Measurements from ENCODE around the gene CKAP4. TPM values are rescaled to one million over a fixed set of nuclear protein-coding genes. Genes with fewer than 3 reads are reported as not detected.

CKAP4 gene
- total and polyA plus RNA-seq, 2 of the 13 experiments (the other 11 are each of a cell fraction or from before 2014, with no cell fraction given) = 39.2 to 70.2 TPM

DNA sequence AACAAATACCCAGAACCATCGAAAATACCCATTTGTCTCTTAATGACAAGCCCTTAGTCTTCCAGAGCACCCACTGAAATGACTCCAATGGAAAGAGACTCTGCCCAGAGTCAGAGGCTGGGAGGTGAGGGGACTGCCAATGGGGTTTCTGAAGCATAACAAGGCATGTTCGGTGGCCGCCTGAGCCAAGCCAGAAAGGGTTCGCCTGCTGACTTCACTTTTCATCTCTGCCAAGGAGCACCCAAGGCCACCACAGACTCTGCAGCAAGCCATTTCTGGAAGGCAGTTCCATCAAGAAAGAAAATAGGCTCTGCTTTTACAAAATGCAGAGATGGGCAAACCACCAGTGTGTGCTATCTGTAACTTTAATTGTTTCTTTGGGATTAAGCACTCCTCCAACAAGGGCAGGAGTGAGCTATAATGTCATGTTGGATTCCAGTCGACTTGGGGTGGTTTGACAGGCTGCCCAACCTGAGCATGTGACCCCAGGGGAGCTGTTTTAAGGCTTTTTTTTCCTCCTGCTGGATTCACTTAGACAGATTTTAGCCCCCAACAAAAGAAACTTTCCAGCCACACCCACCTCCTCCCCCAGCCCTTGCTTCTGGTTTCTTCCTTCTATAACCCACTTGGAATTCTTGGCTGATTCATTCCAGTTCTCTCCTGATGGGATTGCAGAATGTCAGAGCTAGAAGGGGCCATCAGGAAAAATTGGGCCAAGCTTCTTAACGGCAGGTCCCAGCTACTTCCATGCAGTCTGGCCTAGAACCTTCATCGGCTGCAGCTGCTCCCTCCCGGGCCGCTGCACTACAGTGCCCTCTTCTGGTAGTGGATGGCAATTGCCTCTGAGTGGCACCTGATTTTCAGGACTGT, 24.1 kb downstream of the CKAP4 start:
- CTCF ChIA-PET (ENCODE audit: low intra/inter-chr PET ratio, low total read pairs) = interaction anchor here (1.3 to 2.9 kb wide), 4 partner anchors 59 to 803 kb away, joined by 6 to 17 read pairs (median 8); no protein-coding TSS in a partner anchor
- Histone ChIP-seq H2AFZ (ENCODE audit: low read length) (no peak overlapping the region), H3K27ac (ENCODE audit: extremely low read length, insufficient read depth, low read length) (no peak overlapping the region), H3K4me3 (replicated peaks in 1 of 3; ENCODE audit: insufficient read depth in 1 of 3, low read depth in 2 of 3, low read length in 3 of 3) (no peak overlapping the region), H3K9ac (ENCODE audit: insufficient read depth, low read depth, low read length) (no peak overlapping the region), H3K36me3 (replicated peaks in 1 of 2; ENCODE audit: control insufficient read depth in 1 of 2, insufficient read depth in 2 of 2, low read length in 2 of 2) (no peaks in the 10 kb centered on the region), H3K4me2 (ENCODE audit: low read depth, low read length) (peak overlapping the region; percentile 37; the same call in 1 of the 2 replicates), H3K9me3 (ENCODE audit: low read length) (no peaks in the 10 kb centered on the region), H4K20me1 (ENCODE audit: insufficient read depth, low read length) (no peaks in the 10 kb centered on the region), H3K79me2 (ENCODE audit: insufficient read depth, low read length) (no peaks in the 10 kb centered on the region), H3K27me3 (ENCODE audit: control insufficient read depth in 1 of 2, insufficient read depth in 2 of 2, low read length in 2 of 2) (peaks cover 0 to 4% of the 10 kb centered on the region in 2 experiments; a peak in 1 of 5 replicates), H3K4me1 (ENCODE audit: insufficient read depth, low read length) (peaks cover 11% of the 10 kb centered on the region)
- intact Hi-C loops (cut with micrococcal nuclease; ENCODE audit: unreplicated experiment) (loop anchor here (1.0 kb wide), 1 partner anchor 803 kb away; no protein-coding TSS in a partner anchor), in situ Hi-C loops (cut with HindIII; ENCODE audit: extremely low pct_ligation_motif_present, low pct_unique_long_range_greater_than_20kb) (loop anchor here (10.0 kb wide), 1 partner anchor 799 kb away; no protein-coding TSS in a partner anchor)
- ATAC-seq (peak; percentile 90), FAIRE-seq (peak; percentile 80), DNase-seq (ENCODE audit: low spot score) (peak; percentile 45)
- POLR2A ChIA-PET = interaction anchor here (0.7 kb wide), 1 partner anchor 134 kb away, joined by 3 read pairs; no protein-coding TSS in a partner anchor
- BruUV-seq (replicated peaks) = no TSS peak
- WGBS (ENCODE audit: low lambda C conversion rate) = 19% methylated on average over 9 of the region's 9 CpGs
- TF ChIP-seq CBX1 (IDR thresholded peaks at IDR 0.05; ENCODE audit: low read depth) (no peak), ZNF430 (CRISPR knock-in tag; IDR thresholded peaks at IDR 0.05) (0 out of 2 replicates have a peak, but pooled peaks have one; percentile 32), GFI1 (CRISPR knock-in tag; IDR thresholded peaks at IDR 0.05; ENCODE audit: borderline replicate concordance) (no peak), MED13 (CRISPR knock-in tag; IDR thresholded peaks at IDR 0.05) (no peak), ZNF775 (CRISPR knock-in tag; IDR thresholded peaks at IDR 0.05; ENCODE audit: borderline replicate concordance) (no peak), ZNF460 (CRISPR knock-in tag; IDR thresholded peaks at IDR 0.05; ENCODE audit: borderline replicate concordance) (no peak), TEAD3 (CRISPR knock-in tag; optimal IDR thresholded peaks at IDR 0.05; ENCODE audit: borderline replicate concordance) (peak; percentile 28), SMC3 (IDR thresholded peaks at IDR 0.05; ENCODE audit: low read length) (peak; percentile 90), RAD21 (CRISPR knock-in tag; IDR thresholded peaks at IDR 0.05) (peak; percentile 84), ZFAT (CRISPR knock-in tag; conservative IDR thresholded peaks at IDR 0.05) (no peak), ZNF605 (CRISPR knock-in tag; IDR thresholded peaks at IDR 0.05) (0 out of 2 replicates have a peak, but pooled peaks have one; percentile 37), PHF21A (CRISPR knock-in tag; IDR thresholded peaks at IDR 0.05) (no peak), HOXA3 (CRISPR knock-in tag; IDR thresholded peaks at IDR 0.05) (0 out of 2 replicates have a peak, but pooled peaks have one; percentile 22), KDM2A (CRISPR knock-in tag; IDR thresholded peaks at IDR 0.05; ENCODE audit: borderline replicate concordance, low read depth) (peak; percentile 33; the same call in 1 of the 2 replicates), NR2F2 (IDR thresholded peaks at IDR 0.05; ENCODE audit: borderline replicate concordance, low read depth) (no peak), ZFY (CRISPR knock-in tag; IDR thresholded peaks at IDR 0.05) (0 out of 2 replicates have a peak, but pooled peaks have one; percentile 26)
- TF ChIP-seq, protein P1, sequence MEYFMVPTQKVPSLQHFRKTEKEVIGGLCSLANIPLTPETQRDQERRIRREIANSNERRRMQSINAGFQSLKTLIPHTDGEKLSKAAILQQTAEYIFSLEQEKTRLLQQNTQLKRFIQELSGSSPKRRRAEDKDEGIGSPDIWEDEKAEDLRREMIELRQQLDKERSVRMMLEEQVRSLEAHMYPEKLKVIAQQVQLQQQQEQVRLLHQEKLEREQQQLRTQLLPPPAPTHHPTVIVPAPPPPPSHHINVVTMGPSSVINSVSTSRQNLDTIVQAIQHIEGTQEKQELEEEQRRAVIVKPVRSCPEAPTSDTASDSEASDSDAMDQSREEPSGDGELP (IDR thresholded peaks at IDR 0.05; ENCODE audit: borderline replicate concordance, low read depth) = peak; percentile 27; the same call in 1 of the 2 replicates
- TF ChIP-seq, protein P2, sequence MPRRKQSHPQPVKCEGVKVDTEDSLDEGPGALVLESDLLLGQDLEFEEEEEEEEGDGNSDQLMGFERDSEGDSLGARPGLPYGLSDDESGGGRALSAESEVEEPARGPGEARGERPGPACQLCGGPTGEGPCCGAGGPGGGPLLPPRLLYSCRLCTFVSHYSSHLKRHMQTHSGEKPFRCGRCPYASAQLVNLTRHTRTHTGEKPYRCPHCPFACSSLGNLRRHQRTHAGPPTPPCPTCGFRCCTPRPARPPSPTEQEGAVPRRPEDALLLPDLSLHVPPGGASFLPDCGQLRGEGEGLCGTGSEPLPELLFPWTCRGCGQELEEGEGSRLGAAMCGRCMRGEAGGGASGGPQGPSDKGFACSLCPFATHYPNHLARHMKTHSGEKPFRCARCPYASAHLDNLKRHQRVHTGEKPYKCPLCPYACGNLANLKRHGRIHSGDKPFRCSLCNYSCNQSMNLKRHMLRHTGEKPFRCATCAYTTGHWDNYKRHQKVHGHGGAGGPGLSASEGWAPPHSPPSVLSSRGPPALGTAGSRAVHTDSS (CRISPR knock-in tag; conservative IDR thresholded peaks at IDR 0.05) = no peak
- TF ChIP-seq, protein P3, sequence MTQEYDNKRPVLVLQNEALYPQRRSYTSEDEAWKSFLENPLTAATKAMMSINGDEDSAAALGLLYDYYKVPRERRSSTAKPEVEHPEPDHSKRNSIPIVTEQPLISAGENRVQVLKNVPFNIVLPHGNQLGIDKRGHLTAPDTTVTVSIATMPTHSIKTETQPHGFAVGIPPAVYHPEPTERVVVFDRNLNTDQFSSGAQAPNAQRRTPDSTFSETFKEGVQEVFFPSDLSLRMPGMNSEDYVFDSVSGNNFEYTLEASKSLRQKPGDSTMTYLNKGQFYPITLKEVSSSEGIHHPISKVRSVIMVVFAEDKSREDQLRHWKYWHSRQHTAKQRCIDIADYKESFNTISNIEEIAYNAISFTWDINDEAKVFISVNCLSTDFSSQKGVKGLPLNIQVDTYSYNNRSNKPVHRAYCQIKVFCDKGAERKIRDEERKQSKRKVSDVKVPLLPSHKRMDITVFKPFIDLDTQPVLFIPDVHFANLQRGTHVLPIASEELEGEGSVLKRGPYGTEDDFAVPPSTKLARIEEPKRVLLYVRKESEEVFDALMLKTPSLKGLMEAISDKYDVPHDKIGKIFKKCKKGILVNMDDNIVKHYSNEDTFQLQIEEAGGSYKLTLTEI (CRISPR knock-in tag; conservative IDR thresholded peaks at IDR 0.05) = no peak

All from HepG2 (cell line).